C4-2B (cell line): Measurements from ENCODE around the gene PTF1A.

Experiments used
- CTCF ChIP-seq: fragments of 450-650 bp; conservative IDR thresholded peaks from 2 replicates; pipeline ENCODE4 v1.5.1; 2017; ENCODE audit warnings: mild to moderate bottlenecking
- ZFX ChIP-seq: fragments of 450-650 bp; IDR thresholded peaks from 2 replicates; pipeline ENCODE4 v1.6.1; 2017

DNA sequence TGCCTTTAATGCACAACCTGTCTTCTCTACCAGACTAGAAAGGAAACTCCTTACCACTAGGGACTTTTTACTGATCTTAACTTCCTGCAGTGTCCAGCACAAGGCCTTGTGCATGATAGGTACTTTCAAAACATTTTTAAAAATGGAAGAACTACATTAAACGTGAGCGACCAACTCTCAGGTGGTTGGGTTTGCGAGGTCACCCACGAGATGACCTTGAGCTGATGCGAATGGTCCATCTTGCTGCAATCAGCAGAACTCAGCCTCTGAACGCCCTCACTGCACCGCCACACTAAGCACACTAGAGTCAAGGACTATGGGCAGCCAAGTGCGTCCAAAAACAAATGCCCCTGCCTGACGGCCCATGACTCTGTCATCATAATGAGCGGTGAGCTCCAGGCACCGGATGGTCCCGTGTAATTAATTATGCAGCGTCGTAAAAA lies 34.9 kb upstream of the PTF1A start:
- TF ChIP-seq CTCF (no peak), ZFX (no peak)
